ENCODE measurements around the gene NPLOC4.

DNA sequence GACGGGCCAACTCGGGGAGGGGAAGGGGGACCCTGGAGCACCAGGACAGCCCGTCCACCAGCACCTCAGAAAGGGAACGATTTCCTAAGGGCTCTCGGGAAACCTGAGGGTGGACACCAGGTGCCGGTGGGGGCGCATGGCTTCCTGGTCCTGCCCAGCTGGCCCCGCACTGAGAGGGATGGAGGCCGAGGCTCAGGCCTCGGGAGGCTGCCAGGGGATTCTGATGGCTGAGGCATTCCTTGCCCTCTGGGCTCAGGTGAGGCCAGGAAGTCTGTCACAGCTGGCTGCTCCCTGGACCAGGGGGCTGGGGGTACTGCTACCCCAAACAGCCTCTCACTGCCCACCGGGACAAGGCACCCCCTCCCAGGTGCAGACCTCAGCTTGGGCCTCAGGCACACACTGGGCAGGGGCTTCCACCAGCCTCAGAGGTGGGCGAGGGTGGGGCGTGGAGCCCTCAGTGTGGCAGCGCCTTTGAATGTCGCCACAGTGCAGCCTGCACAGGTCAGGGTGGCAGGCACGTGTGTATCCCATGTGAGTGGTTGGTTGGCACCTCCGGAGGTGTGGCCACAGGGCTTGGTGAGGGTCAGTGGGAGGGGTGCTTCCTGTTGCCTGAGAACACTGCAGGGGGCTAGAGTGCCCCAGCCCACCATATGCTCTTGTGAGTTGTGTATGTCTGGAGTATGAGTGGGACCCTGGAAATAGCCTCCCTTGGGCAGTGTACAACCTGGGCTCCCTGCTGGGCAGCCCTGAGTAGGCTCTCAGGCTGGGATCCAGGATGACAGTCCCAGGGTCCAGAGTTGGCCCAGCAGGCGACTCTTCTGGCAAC is 112.7 kb downstream of the NPLOC4 start:
- no peak for TF ChIP-seq EZH2 (IDR thresholded peaks at IDR 0.05; ENCODE audit: insufficient read depth, poor library complexity, severe bottlenecking)
- TF ChIP-seq EZH2phosphoT487 (IDR thresholded peaks at IDR 0.05; ENCODE audit: insufficient read depth, low read depth) = no peak

All from GM23248 (cell line).